Limb (tissue), 2 donors: ENCODE data around the gene SPDYE4.
"Not testable (repeated sequence)": the region's sequence is repeated elsewhere in the genome, so short reads cannot be mapped to it uniquely, and the experiment has no call there.

Experiments
- DNase-seq, 2 donors: peaks; one replicate each; pipeline ENCODE4 v3.0.0-alpha.2; 2016; ENCODE audit errors: extremely low spot score in 2 of 2

The SPDYE4 gene, protein sequence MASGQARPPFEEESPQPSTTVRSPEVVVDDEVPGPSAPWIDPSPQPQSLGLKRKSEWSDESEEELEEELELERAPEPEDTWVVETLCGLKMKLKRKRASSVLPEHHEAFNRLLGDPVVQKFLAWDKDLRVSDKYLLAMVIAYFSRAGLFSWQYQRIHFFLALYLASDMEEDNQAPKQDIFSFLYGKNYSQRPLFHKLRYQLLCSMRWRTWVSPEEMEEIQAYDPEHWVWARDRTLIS

DNA sequence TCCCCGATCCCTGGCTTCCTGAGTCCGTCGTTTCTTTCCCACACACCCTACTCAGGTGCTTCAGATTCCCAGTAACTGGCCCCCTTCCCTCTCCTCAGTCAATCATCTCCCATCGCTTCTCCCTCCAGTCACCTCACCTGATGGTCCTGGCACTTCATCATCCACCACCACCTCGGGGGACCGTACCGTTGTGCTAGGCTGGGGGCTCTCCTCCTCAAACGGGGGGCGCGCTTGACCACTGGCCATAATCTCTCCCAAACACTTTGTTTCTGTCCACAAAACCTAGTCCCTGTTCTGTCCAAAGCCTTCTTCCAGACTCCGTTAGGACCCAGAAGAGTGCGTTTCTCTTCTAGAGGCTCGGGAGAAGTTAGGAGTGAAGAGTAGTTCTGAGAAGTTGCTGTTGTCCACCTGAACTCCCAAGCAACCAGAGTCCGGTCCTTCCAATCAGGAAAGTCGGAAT lies at the start of gene SPDYE4:
SPDYE4 (minus strand) TSS at position 410 of the 460 bp plus-strand sequence; CDS start at position 246, 164 bp downstream.
- no peak for DNase-seq

DNA sequence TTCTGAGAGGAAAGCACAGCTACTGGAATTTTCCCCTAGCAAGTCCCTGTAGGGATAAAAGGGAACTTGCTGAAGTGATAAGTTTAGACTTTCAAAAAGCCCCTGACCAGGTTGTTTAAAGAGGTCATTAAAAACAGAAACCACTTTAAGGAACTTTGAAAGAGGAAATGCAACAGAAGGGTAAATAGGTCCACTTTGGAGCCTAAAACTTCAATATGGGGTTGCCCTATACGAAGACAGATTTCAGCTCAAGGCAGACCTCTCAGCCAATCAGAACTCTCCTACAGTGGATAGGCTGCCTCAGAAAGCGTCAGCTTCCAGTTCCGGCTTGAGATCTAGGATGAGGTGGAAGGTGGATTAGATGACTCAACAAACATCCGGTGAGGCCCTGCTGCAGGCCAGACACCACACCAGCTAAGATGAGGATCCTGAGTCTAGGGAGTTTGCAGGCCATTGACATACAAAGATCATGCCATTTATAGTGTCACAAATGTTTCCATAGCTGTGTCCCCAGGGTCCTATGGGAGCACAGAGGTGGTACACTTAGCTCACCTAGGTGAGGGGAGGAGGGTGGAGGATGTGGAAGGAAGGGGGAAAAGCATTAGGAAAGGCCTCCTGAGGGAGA lies 48.7 kb upstream of the SPDYE4 start:
- no peak for DNase-seq

DNA sequence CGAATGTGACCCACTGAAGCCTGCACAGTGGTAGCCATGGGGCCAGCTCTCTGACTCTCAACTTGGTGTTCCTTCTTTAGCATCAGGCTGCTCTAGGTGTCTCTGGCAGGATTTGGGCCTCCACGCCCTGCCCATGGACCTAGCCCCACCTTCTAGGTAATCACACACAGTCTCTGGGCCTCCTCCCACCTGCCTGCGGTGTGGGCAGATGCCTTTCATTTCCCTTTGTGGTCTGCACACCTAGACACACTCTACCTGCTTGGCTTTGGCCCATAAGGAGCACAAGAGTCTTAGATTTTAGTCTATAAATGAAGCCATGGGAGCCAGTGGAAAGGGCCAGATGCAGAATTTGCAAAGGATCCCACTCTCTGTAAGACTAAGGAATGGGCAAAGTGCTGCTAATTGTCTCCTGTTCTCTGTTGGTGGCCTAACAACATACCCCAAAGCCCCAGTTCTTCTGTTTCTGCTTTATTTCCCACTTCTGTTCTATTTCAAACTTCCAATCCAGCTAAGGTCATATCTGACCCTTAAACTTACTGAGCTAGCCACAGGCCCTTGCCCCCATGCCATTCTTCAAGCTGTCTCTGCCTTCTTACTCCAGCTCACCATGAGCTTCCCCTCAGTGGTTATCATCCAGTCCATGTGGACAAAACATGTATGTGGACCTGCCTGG lies 48.0 kb upstream of the SPDYE4 start:
- DNase-seq, result no peak

DNA sequence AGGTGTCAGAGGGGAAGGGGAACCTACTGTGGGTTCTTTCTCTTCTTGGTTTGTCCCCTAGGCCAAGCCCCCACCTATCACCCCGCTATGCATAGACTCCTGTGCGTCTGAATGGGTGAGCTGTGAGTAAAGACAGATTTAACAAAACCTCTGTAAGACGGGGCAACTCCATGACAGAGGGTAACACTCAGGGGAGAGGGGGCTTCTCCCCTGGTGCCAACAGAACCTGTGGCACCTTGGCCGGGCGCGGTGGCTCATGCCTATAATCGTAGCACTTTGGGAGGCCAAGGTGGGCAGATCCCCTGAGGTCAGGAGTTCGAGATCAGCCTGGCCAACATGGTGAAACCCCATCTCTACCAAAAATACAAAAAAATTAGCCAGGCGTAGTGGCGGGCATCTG lies 47.0 kb upstream of the SPDYE4 start:
- not testable (repeated sequence) for DNase-seq

DNA sequence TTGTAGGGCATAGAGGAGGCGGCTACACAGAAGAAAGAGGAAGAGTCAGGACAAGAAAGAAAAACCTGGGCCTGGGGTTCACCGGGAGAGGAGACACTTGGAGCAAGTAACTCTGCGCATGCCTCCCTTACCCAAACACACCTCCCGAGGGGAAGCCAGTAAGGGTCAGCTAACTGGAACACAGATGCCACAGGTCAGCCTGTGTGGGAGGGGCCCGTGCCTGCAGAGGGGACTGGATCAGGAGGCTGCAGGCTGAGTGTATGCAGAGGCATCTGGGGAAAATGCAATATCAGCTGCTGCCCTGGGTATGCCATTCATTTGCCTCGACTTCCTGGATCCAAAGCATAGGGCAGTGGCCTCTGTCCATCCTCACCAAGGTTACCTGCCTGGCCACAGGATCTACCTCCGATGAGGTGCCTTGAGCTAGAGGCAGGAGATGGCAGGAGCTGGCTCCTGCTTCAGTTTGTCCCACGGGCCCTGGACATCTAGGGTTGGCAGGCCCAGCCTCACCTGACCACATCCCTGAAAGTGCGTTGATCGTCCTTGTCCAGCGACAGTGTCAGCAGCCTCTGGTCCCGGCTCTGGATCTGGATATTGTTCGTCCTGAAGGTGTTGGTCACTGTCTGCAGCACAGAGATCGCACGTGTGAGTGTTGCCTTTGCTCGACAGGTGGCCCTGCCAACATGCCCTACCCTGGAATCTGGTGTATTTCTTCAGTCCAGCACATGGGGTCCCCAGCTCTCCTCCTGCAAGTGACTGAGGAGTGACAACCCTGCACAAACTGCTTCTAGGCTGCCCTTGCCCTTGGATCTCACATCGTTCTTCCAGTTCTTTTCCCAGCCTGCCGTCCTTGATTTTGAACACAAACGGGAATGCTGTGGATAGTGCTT lies 45.4 kb upstream of the SPDYE4 start:
- DNase-seq, result no peak

DNA sequence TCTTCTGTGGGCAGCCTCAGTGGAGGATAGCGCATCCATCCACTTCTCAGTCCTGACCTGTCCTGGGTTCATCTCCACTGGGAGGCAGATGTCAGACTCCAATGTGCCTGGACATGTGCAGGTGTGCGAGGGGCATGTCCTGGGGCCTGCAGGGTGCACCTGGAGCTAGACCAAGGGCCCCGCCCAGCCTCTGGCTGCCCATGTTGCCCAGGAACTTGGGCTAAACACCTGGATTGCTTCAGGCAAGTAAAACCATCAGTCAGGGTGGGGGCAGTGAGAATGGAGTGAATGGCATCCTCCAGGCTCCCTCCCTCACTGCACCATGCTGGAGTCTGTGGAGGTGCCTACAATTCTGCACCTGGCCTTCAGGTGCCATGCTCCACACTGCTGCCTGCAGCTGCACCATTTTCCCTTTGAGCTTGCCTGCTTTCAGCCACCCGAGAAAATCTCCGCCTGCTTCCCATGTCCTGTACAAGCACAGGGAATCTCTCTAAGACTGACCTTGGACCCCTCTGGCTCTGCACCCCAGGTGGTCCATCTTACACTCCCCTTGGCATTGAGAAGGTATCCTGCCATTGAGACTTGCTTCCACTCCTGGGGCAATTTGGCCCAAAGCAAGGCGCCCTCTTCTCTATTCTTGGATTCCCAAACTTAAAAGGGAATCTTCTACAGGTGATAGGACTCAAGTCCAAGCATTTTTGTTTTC lies 42.9 kb upstream of the SPDYE4 start:
- DNase-seq, result no peak

DNA sequence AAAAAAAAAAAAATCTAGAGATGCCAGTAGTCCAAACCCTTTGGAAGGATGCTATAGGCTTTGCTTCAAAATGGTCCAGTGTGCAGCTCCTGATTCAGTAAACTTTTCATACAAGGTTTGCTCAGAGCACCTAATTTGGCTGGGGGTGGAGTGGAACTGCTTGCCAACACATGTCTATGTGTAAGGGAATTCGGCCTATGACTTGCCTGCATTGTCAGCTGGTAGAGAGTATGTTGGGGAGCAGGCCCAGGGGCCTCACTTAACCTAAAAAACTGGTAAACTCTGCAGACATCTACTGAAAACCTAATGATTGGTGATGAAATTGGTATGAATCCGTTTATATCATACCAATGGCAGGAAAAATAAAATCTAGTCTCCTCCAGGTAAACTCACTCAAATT lies 42.3 kb upstream of the SPDYE4 start:
- no peak for DNase-seq

DNA sequence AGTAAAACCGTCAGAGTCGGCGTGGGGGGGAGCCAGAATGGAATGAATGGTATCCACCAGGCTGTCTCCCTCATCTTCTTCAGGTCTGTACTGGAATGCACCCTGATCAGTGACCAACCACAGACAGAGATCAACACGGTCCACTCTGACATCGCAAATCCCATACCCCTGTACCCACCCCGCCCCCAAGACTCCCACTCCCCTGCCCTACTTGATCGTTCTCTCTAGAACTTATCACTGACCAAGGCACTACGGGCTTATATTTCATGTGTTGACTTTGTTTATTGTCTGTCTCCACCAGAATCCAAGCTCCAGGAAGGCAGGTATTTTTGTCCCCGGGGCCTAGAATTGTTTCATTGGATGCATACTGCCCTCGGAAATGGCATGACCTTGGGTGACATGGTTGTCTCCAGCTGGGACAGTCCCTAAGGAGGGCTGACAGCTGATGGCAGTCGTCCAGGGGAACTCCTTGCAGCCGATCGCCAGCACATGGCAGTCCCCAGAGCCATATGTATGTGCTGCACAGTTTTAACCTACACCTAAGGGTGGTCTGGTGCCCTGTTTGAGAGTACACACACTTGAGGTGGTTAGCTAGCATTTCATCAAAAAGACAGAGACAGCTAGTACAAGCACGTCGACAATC lies 41.3 kb upstream of the SPDYE4 start:
- no peak for DNase-seq

DNA sequence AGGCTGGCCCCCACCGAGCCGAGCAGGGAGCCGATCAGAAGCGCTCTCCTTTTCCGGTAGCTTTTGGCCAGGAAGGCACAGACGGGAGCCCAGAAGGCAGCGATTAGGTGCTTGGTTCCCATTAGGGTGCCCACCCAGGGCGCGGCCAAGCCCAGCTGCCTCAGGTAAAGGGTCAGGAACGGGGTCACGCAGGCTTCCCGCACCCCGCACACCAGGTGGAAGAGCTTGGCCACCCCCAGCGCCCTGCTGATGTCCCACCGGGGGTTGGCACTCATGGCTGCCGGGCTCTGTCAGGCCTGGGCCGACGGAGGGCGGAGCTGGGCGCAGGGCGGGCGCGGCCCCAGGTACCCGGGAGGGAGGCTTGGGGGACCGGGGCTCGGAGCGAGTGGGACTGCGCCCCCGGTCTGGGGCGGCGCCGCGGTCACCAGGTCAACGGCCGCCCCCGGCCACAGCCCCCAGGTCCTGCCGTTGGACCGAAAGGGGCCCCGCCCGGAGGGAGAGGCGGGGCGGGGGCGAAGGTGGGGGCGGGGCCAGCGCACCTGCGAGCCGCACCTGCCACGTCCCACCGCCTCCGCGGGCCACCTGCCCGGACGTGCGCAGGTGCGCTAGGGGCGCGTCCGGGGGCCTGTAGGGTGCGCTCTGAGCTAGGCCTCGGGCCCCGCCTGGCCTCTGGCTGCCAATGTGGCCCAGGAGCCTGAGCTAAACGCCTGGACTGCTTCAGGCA lies 40.7 kb upstream of the SPDYE4 start, which contains the start of gene MFSD6L:
MFSD6L (minus strand) TSS at position 520 of the 724 bp plus-strand sequence; CDS start at position 275, 245 bp downstream.
- DNase-seq, result no peak

DNA sequence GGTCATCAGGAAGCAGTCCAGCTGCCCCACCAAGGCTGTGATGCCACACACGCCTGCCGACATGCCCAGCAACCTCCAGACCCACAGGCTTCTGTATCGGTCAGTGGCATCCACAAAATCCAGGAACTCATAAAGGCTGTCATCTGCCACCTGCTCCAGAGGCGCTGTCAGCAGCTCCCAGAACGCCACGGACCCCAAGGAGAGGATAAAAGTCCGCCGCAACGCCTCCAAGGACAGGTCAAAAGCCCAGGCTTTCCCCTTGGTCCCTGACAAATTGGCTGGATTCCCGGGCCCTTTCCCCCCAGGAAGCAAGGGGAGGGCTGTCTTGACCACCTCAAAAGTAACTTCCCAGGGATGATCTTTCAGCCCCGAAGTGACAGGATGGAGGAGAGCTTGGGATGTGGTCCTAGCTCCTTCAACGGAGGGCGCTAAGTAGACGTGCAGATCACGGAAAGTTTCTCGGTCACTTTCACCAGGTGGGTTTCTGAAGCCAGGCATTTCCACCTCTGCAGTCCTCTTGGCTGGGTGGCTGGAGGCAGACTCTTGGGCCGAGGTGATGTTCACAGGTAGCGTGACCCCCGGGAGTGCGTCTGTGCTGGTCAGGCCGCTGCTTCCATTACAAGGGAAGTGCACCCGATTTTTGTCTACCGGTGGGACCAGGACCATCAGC lies 40.0 kb upstream of the SPDYE4 start:
- no peak for DNase-seq

DNA sequence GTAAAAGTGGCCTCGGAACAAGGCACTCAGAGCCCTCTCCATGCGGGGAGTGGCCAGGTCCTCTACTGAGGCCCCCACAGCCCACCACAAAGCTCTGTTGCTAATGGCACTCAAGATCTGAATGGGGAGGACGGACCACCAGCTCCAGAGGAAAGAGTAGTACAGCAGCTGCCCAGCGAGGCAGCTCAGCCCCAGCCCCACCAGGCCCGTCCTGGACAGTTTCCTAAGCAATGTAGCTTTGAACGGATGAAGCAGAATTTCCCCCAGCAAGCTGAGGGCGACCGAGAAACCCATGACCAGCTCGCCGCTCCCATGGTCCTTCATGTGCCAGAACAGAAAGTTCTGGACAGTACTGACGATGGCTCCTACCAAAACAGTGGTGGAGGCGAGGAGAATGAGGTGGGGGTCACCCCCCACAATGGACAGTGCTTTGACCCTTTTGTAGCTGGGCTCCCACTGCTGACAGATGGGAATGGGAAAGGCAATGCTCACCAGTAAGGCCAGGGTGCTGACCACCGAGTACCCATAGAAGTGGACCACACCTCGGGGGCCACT lies 39.4 kb upstream of the SPDYE4 start:
- DNase-seq, result no peak

DNA sequence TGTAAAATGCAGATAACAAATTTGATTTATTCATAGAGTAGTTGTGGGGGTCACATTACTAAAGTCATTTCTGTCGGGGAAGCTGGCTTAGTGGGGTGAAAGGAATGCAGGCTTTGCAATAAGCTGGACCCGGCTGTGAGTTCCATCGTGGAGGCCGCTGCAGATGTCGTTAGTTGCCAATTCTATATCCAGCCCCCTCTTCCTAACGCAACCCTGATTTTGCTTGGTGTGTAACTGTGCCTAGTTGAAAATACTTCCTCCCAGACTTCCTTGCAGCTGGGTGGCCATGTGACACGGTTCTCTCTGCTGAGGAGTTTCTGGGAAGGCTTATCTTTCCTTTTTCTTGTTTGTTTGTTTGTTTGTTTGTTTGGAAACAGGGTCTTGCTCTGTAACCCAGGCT lies 36.3 kb upstream of the SPDYE4 start:
- no peak for DNase-seq

DNA sequence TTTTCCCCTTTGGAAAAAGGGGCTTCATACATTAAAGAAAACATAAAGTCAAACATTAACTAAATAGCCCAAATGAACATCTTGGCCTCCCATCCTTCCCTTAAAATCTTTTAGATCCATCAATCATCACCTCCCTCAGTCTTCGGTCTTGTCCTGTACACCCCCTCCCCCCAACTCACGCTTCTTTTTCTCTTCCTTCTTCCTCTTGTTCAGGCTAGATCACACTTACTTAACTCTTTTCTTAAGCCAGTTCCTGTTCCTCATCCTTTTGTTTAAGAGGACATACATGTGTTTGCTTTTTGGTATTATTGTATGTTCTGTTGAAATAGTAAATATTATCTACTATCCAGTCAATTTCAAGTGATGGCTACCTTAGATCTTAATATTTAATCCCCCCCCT lies 35.3 kb upstream of the SPDYE4 start:
- DNase-seq, result no peak

DNA sequence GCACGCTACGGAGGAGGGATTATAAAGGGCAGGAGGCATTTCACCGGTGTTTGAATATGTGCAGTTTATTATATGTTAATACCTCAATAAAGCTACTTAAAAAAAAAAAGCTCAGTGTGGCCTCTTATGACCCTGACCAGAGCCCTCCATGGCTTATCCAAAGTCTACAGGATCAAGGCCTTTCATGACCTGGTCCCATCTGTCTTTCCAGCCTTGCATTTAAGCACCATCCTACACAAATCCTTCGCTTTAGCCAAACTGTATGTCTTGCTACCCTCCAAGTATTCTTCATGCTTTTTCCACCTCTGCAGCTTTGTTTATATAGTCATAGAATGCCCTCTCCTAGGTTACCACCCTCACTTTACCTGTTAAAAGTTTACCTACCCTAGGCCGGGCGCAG lies 34.3 kb upstream of the SPDYE4 start:
- no peak for DNase-seq

DNA sequence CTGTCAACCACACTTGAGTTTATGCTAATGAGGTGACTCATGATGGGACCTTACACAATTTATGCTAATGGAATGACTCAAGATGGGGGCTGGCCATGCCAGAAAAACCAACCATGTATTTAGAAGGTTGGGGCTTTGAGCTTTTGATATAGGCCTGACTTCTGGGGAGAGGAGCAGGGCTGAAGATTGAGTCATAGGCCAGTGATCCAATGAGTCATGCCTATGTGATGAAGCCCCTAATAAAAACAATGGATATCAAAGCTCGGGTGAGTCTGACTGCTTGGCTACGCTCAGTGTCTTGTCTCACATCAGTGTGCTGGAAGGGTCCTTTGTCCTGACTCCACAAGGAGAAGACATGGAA lies 33.5 kb upstream of the SPDYE4 start:
- DNase-seq, result no peak

DNA sequence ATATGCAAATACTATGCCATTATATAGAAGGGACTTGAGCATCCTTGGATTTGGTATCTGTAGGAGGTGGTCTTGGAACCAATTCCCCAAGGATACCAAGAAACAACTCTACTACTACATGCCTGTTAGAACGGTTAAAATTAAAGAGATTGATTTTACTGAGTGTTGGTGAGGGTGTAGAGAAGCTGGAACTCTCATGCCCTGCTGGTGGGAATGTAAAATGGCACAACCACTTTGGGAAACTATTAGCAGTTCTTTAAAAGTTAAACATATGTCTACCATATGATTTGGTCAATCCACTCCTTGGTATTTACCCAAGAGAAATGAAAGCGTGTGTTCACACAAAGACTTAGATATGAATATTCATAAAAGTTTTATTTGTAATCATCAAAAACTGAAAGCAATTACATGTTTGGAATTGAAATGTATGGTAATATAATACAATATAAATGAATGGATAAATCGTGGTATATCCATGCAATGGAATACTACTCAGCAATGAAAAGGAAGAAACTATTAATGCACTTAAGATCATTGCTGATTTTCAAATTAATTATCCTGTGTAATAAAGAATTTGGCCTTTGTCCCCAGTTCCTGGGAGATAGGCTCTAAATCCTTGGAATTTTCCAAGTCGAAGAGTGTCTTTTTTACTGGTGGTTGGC lies 33.0 kb upstream of the SPDYE4 start:
- DNase-seq, result no peak

DNA sequence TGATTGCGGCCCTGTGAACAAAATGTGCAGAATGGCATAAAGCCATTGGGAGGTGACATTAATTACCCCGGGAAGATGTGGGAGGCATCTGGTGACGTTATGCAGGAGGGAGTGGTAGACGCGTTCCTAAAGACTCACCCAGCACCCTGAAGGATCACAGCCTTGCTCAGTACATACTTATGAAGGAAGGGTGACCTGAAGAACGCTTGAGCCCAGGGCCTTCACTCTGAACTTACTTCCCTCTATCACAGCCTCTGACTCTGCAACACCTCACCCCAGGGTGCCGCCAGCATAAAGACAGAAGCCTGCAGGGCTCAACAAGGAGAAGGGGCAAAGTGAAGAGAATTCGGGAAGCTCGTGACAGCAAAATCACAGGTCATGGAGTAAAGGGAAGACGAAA lies 31.4 kb upstream of the SPDYE4 start:
- no peak for DNase-seq

DNA sequence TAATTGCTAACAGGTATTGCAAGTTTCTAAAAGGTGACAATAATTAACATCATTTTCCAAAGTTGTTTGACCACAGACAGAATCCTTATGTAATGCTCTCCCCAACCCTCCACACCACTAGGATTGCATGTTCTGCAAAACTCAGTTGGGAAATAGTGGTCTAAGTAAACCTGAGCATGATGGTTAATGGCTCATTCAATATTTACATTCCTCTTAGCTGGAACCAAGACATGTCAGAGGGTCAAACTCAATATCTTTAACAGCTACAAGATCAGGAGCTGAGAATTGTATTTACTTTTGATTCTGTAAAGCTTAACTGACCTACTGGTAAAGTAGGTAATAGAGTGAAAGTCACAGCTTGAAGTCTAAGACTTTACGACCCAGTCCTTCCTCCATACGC lies 30.7 kb upstream of the SPDYE4 start:
- DNase-seq, result no peak
